Pancreas (tissue), 10 donors: ENCODE measurements around the gene NUAK1. TPM values are rescaled to one million over a fixed set of nuclear protein-coding genes. Genes with fewer than 3 reads are reported as not detected.
"Not testable (repeated sequence)": the region's sequence is repeated elsewhere in the genome, so short reads cannot be mapped to it uniquely, and the experiment has no call there.

Source experiments
- ATAC-seq, 4 donors: fragments of 200-7000 bp; cut with Tn5 transposase; one replicate each; pipeline versions ENCODE4 v1.8.0 to v1.9.1; 2020; ENCODE audit warnings: mild to moderate bottlenecking in 4 of 4, moderate library complexity in 4 of 4
- DNase-seq, 6 donors: peaks; one replicate each; pipeline ENCODE4 v3.0.0-alpha.2; 2020
- FAIRE-seq: peaks from 2 replicates; lab custom pipeline; 2012; peaks lifted over from hg19 to GRCh38; lab: Jason Lieb, UNC
- H3K27ac ChIP-seq, 4 donors: fragments of 200-600 bp; sonication (generic); 1 replicate in 3 of 4; 2 replicates in 1 of 4; pipeline versions ENCODE4 v1.5.0 to v1.8.0; 2020
- H3K27me3 ChIP-seq, 4 donors: fragments of 200-600 bp; one replicate each; pipeline ENCODE4 v1.8.0; 2021
- H3K36me3 ChIP-seq, 3 donors: fragments of 200-600 bp; sonication (generic) in 1 of 3; one replicate each; pipeline versions ENCODE4 v1.5.0 to v1.8.0; 2020 to 2021
- H3K4me1 ChIP-seq, 3 donors: fragments of 200-600 bp; one replicate each; pipeline ENCODE4 v1.8.0; 2021
- H3K4me3 ChIP-seq, 4 donors: fragments of 200-600 bp; sonication (generic) in 2 of 4; one replicate each; pipeline versions ENCODE4 v1.5.0 to v1.8.0; 2020 to 2021
- H3K9me3 ChIP-seq, 4 donors: fragments of 200-600 bp; one replicate each; pipeline ENCODE4 v1.8.0; 2021
- CTCF ChIP-seq, 4 donors: fragments of 200-600 bp; sonication (generic) in 3 of 4; IDR thresholded peaks; one replicate each; pipeline versions ENCODE4 v1.5.0 to v1.8.0; 2021; ENCODE audit warnings: antibody characterized with exemption in 4 of 4
- WGBS, 2 donors: extraction: QIAGEN DNeasy Blood & Tissue Kit; methylation state at CpG; one replicate each; pipeline ENCODE4 v1.1.7; 2013; 5-methylcytosine and 5-hydroxymethylcytosine counted together
- intact Hi-C, 3 donors: fragments of 100-400 bp; cut with DNase I; formaldehyde crosslinking; loops; one replicate each; pipeline versions ENCODE4 v1.11.1 to v1.14.2; 2022
- polyA plus RNA-seq, 2 donors: library from polyadenylated mRNA; stranded (reverse); fragments of 200-250 nt; gene quantifications; one replicate each; pipeline ENCODE4 v1.2.3, GENCODE V29; 2013
- total RNA-seq, 6 donors: library from RNA; stranded (reverse); fragmentation: NEBNext Ultra II Directional in 4 of 6; extraction: Animal tissue kit (Norgen Biotek cat#: 25700) in 4 of 6; gene quantifications; one replicate each; pipeline versions ENCODE4 v1.2.1 to v1.2.4, GENCODE V29; 2021 to 2023
- donor health status: healthy with polysubstance abuse.
- donor health status: DM: no; HTN: no; CAD: no; lungs with moderate emphysema.
- donor health status: DM: no; HTN: no; CAD: no.
- donor health status: control.
- donor health status: control.
- donor health status: Bipolar disorder and iron deficiency.
- donor health status: DM: yes; HTN: yes; CAD: no.
- donor health status: DM: no; HTN: no; CAD: no.
- donor health status: DM: no; HTN: no; CAD: no.
- donor health status: DM: yes; HTN: yes; CAD: no.

NUAK1 gene
- total and polyA plus RNA-seq, 8 donors, result 1.6 to 6.5 (median 2.6) TPM

- FAIRE-seq, result no peak
- H3K4me1 ChIP-seq, result peaks cover 8 to 23% (median 15%) of the 10 kb centered on the region in 3 donors
- H3K27me3 ChIP-seq, result no peaks in the 10 kb centered on the region
- TF ChIP-seq CTCF (IDR thresholded peaks at IDR 0.05), result no peak
- WGBS, 2 donors, result 24 to 27% methylated on average over 14 of the region's 14 CpGs
- intact Hi-C loops, result no loop called here
- peak; percentile 46 to 69 (median 65) for ATAC-seq
- no peaks in the 10 kb centered on the region for H3K9me3 ChIP-seq
- no peaks in the 10 kb centered on the region for H3K36me3 ChIP-seq
- peak in 4 of 6 donors; percentile 34 to 49 (median 46) for DNase-seq
- peak overlapping the region in 3 of 4 donors; percentile 16 to 53 (median 53) for H3K27ac ChIP-seq
- H3K4me3 ChIP-seq, result no peak overlapping the region
These were observed 7.0 kb upstream of the NUAK1 start for GRCh38 chr12:106145539-106146447.

GRCh38 chr12:106144847-106145246, 6.1 kb upstream of the NUAK1 start:
- intact Hi-C loops, result no loop called here
- Histone ChIP-seq H3K4me3 (no peak overlapping the region), H3K27ac (peak overlapping the region in 1 of 4 donors; percentile 53), H3K27me3 (no peaks in the 10 kb centered on the region), H3K4me1 (peaks cover 8 to 23% (median 15%) of the 10 kb centered on the region in 3 donors), H3K9me3 (no peaks in the 10 kb centered on the region), H3K36me3 (no peaks in the 10 kb centered on the region)
- ATAC-seq (no peak), FAIRE-seq (no peak), DNase-seq (no peak)
- TF ChIP-seq CTCF (IDR thresholded peaks at IDR 0.05), result no peak
- WGBS, 2 donors, result 72 to 76% methylated on average over 2 of the region's 2 CpGs

GRCh38 chr12:106142591-106143261, 4.0 kb upstream of the NUAK1 start:
- intact Hi-C loops, result no loop called here
- Histone ChIP-seq H3K27ac (no peak overlapping the region), H3K4me3 (no peak overlapping the region), H3K9me3 (no peaks in the 10 kb centered on the region), H3K4me1 (peaks cover 8 to 15% (median 9%) of the 10 kb centered on the region in 3 donors), H3K27me3 (no peaks in the 10 kb centered on the region), H3K36me3 (no peaks in the 10 kb centered on the region)
- ATAC-seq, result no peak
- FAIRE-seq, result no peak
- no peak for TF ChIP-seq CTCF (IDR thresholded peaks at IDR 0.05)
- DNase-seq, result no peak
- 85 to 88% methylated on average over 7 of the region's 7 CpGs for WGBS, 2 donors

GRCh38 chr12:106141920-106142319, 3.2 kb upstream of the NUAK1 start:
- peaks cover 8 to 14% (median 9%) of the 10 kb centered on the region in 3 donors for H3K4me1 ChIP-seq
- H3K4me3 ChIP-seq, H3K27ac ChIP-seq, ATAC-seq, DNase-seq, H3K36me3 ChIP-seq, FAIRE-seq, intact Hi-C loops, H3K27me3 ChIP-seq, H3K9me3 ChIP-seq: not testable (repeated sequence)
- WGBS, 2 donors, result 88% methylated on average over 8 of the region's 8 CpGs

- WGBS, 2 donors, result 68 to 75% methylated on average over 3 of the region's 3 CpGs
- intact Hi-C loops, result no loop called here
- no peak for TF ChIP-seq CTCF (IDR thresholded peaks at IDR 0.05)
- no peak overlapping the region for H3K4me3 ChIP-seq
- peaks cover 8 to 14% (median 9%) of the 10 kb centered on the region in 3 donors for H3K4me1 ChIP-seq
- no peaks in the 10 kb centered on the region for H3K27me3 ChIP-seq
- FAIRE-seq (no peak), DNase-seq (no peak), ATAC-seq (no peak)
- no peaks in the 10 kb centered on the region for H3K36me3 ChIP-seq
- H3K9me3 ChIP-seq, result no peaks in the 10 kb centered on the region
- no peak overlapping the region for H3K27ac ChIP-seq
These were observed 2.7 kb upstream of the NUAK1 start for GRCh38 chr12:106141452-106141851.
